Measurements from ENCODE around the gene FBXO42.
"Not testable (repeated sequence)": the region's sequence is repeated elsewhere in the genome, so short reads cannot be mapped to it uniquely, and the experiment has no call there.

FBXO42 gene

DNA sequence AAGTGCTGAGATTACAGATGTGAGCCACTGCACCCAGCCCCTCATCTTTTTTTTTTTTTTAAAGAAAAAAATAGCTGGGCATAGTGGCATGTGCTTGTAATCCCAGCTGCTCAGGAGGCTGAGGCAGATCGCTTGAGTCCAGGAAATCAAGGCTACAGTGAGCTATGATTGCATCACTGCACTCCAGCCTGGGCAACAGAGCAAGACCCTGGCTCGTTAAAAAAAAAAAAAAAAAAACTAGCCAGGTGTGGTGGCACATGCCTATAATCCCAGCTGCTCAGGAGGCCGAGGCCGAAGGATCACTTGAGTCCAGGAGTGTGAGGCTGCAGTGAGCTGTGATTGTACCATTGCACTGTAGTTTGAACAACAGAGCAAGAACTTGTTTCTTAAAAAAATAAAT lies 28.6 kb upstream of the FBXO42 start:
- Mint-ChIP-seq H3K9me3 (ENCODE audit: low read depth) (no peaks in the 10 kb centered on the region), H3K27ac (no peak overlapping the region), H3K4me1 (ENCODE audit: low read depth) (peaks cover 64% of the 10 kb centered on the region), H3K36me3 (peaks cover 2% of the 10 kb centered on the region), H3K27me3 (no peaks in the 10 kb centered on the region), H3K4me3 (no peak overlapping the region)

- no peaks in the 10 kb centered on the region for H3K27me3 Mint-ChIP-seq
- no peak overlapping the region for H3K27ac Mint-ChIP-seq
- no peak overlapping the region for H3K4me3 Mint-ChIP-seq
- H3K36me3 Mint-ChIP-seq = no peaks in the 10 kb centered on the region
- H3K4me1 Mint-ChIP-seq (ENCODE audit: low read depth) = peaks cover 64% of the 10 kb centered on the region
- no peaks in the 10 kb centered on the region for H3K9me3 Mint-ChIP-seq (ENCODE audit: low read depth)
These were observed 26.2 kb upstream of the FBXO42 start for GRCh38 chr1:16378443-16378842.

DNA sequence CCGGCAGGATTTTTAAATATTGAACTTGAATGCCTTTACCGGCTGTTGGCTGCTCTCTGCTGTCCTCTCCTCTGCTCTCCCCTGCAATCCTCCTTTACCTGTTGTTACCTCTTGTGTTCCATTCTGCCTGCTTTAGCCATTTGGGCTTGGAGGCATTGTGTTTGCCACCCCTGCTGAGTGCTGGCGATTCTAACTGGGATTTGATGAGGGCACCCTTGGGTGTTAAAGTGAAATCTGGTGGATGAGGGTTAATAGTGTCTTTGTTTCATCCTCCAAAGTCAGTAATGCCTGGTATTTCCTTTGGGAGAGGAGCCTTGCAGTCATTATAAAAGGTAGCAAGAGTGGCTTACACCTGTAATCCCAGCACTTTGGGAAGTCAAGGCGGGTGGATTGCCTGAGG lies 24.7 kb upstream of the FBXO42 start:
- H3K4me1 Mint-ChIP-seq (ENCODE audit: low read depth) = peaks cover 67% of the 10 kb centered on the region
- H3K27ac Mint-ChIP-seq = peak overlapping the region; percentile 64

DNA sequence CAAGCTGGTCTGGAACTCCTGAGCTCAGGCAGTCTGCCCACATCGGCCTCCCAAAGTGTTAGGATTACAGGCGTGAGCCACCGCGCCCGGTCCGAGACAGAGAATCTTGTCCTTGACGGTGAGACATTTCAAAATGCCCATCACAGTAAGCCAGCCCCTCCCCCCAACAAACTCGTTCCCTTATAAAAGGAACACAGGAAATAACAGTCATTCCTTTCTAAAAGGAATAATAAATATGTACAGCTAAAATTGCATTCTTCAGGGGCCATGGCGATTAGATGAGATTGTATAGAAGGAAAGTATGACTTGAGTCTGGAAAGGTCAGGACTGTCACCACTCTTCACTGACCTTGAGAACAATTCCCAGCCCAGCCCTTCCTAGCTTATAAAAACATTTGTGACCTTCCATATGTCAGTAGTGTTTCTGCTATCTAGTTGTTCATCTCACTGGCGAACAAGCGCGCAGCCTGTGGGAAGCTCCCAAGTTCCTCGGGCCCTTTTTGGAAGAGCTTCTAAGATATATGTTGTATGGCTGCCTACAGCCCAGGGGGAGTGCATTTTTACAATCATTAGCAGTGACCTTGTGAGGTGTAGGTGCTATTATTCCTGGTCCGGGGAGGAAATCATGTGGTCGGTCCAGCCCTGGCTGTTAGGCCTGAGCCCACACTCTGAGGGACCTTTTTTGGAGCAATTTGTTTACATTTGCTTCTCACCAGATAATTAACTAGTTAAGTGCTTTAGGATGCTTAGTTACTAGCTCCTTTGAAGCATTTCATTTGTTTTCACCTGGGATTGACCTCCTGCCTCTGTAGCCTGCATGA lies 23.5 kb upstream of the FBXO42 start:
- Mint-ChIP-seq H3K4me1 (ENCODE audit: low read depth) (peaks cover 73% of the 10 kb centered on the region), H3K27me3 (no peaks in the 10 kb centered on the region), H3K9me3 (ENCODE audit: low read depth) (no peaks in the 10 kb centered on the region), H3K4me3 (peak overlapping the region; percentile 25), H3K27ac (peak overlapping the region; percentile 46), H3K36me3 (no peaks in the 10 kb centered on the region)

More for the DNA sequence above, 24.7 kb upstream of the FBXO42 start:
- Mint-ChIP-seq H3K27me3 (no peaks in the 10 kb centered on the region), H3K9me3 (ENCODE audit: low read depth) (no peaks in the 10 kb centered on the region), H3K36me3 (no peaks in the 10 kb centered on the region), H3K4me3 (peak overlapping the region; percentile 49)

DNA sequence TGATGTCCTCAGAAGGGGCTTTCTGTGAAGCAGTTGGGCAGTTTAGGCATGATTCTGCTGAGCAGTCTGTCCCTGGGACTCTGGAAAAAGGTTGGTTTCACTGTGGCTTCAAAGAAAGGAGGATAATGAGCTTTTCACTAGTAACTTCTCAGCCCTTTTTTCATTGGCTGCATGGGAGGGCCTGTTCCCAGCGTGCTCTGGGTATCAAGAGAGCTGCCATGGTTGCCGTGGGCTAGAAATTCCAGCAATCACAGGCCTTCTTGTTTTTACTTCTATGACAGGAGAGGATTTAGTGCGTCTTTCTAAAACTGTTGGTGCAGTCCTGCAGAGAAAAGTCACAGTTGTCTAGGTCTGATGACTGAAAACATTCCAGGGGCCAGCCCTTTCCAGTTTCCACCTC lies 22.0 kb upstream of the FBXO42 start:
- H3K4me3 Mint-ChIP-seq = peak overlapping the region; percentile 49
- H3K27me3 Mint-ChIP-seq = no peaks in the 10 kb centered on the region
- peaks cover 76% of the 10 kb centered on the region for H3K4me1 Mint-ChIP-seq (ENCODE audit: low read depth)
- H3K9me3 Mint-ChIP-seq (ENCODE audit: low read depth) = no peaks in the 10 kb centered on the region
- peaks cover under 1% of the 10 kb centered on the region for H3K36me3 Mint-ChIP-seq
- peak overlapping the region; percentile 73 for H3K27ac Mint-ChIP-seq

DNA sequence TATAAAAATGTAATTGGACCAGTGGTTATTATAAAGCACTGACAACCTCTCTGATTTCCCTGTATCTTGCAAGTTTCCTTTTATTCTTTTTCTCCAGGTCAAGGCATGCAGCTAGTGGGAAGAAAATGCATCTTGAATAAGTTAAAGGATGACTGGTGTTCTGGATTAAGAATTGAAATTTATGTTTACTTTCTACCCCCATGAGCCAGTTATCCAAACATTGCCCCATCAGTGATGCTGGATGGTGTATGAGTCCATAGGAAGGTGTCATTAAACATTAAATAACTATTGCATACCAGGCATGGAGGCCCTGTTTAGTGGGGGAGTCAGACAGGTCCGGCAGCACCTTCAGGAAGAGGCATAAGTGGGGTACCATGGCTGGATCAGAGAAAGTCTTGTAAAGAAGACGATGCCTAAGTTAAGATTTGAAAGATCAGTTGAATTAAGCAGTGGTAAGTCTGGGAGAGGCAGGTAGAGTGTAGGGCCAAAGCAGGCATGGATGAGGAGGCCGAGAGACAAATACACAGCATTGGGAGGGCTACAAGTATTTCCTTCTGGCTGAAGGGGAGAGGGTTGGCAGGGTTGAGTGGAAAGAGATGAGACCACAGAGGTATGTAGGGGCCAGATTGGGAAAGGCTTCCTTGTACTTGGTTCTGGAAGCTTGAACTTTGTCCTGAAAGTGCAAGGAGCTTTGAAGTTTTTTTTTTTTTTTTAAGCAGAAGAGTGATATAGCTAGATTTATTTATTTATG lies 20.4 kb upstream of the FBXO42 start:
- H3K36me3 Mint-ChIP-seq = peaks cover 4% of the 10 kb centered on the region
- H3K4me1 Mint-ChIP-seq (ENCODE audit: low read depth) = peaks cover 78% of the 10 kb centered on the region
- no peaks in the 10 kb centered on the region for H3K27me3 Mint-ChIP-seq
- H3K27ac Mint-ChIP-seq = peak overlapping the region; percentile 8
- H3K4me3 Mint-ChIP-seq = peak overlapping the region; percentile 76
- H3K9me3 Mint-ChIP-seq (ENCODE audit: low read depth) = no peaks in the 10 kb centered on the region

- no peaks in the 10 kb centered on the region for H3K27me3 Mint-ChIP-seq
- H3K4me1 Mint-ChIP-seq (ENCODE audit: low read depth) = peaks cover 71% of the 10 kb centered on the region
- peaks cover 4% of the 10 kb centered on the region for H3K36me3 Mint-ChIP-seq
- H3K9me3 Mint-ChIP-seq (ENCODE audit: low read depth) = no peaks in the 10 kb centered on the region
- peak overlapping the region; percentile 76 for H3K4me3 Mint-ChIP-seq
- H3K27ac Mint-ChIP-seq = peak overlapping the region; percentile 84
These were observed 19.4 kb upstream of the FBXO42 start for GRCh38 chr1:16371725-16372124.

DNA sequence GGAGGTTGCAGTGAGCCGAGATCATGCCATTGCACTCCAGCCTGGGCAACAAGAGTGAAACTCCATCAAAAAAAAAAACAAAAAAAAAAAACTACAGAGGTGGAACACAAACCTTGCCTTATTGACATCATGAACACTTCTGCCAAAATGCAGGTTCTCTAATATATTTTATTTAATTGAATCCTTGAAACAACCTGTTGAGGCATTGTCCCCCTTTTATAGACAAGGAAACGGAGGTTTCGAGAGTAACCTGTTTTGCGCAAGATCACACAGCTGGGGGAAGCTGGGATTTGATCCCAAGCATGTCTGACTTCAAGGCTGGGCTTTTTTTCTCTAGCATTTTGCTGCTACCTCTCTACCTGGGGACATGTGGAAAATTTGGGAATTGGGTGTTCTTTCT lies 17.5 kb upstream of the FBXO42 start:
- Mint-ChIP-seq H3K4me3 (peak overlapping the region; percentile 96), H3K27me3 (no peaks in the 10 kb centered on the region), H3K27ac (no peak overlapping the region), H3K4me1 (ENCODE audit: low read depth) (peaks cover 56% of the 10 kb centered on the region), H3K36me3 (peaks cover 4% of the 10 kb centered on the region), H3K9me3 (ENCODE audit: low read depth) (no peaks in the 10 kb centered on the region)

GRCh38 chr1:16367968-16368890 lies 15.9 kb upstream of the FBXO42 start:
- H3K9me3 Mint-ChIP-seq (ENCODE audit: low read depth) = no peaks in the 10 kb centered on the region

DNA sequence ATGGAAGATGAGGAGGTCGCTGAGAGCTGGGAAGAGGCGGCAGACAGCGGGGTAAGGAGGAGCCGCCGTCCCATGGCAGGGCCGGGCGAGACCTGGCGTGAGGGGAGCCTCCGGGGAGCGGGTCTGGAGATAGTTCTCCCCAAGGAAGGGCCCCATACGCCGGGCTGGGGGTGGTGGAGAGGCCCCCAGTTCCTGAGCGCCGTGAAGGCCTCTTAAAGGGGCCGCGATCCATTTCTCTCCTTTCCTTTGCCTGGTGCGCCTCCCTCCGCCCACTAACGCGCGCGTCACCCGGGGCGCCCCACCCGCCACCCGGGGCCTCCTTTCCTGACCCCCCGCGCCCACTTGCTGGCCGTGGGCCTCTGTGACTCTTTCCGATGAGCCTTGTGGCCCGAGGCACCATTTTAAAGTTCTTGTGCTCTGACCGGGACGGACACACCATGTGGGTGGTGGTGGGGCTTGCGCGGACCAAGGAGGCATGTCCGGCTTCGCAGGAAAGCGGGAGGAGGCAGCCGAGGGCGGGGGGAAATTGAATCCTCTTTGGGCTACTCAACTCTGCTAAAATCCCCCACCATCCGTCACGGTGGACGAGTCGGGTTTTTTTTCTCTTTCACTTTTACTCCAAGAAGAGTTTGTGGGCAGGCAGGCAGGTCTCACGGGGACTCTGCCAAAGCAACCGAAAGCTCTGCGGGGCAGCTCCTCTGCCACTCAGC lies 15.1 kb upstream of the FBXO42 start:
- peaks cover 43% of the 10 kb centered on the region for H3K4me1 Mint-ChIP-seq (ENCODE audit: low read depth)

More at GRCh38 chr1:16367968-16368890, 15.9 kb upstream of the FBXO42 start:
- Mint-ChIP-seq H3K27me3 (no peaks in the 10 kb centered on the region), H3K4me3 (peak overlapping the region; percentile 96), H3K27ac (peak overlapping the region; percentile 98), H3K36me3 (peaks cover 4% of the 10 kb centered on the region), H3K4me1 (ENCODE audit: low read depth) (peaks cover 47% of the 10 kb centered on the region)

DNA sequence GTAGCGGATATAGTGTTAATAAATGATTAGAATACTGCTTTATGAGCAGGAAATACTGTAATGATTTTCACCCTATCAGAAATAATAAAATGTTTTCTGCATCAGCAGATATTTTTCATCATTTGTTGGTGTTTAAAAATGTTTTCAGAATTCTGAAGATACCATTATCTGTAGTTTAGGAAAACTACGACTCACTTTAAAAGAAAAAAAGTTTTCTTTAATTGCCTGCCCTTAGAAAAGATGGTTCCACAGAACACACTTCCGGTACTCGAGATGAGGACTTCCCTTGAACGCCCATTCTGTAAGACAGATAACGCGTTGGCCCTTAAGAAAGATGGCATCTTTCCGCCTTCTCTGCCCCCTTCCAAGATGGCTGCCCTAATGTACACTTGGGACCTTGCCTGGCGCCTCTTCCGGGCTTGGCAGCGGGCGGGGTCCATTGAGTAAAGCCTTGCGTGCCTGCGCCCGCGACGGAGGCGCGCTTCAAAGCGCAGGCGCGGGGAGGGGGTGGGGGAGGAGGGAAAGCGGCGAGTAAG lies 14.5 kb upstream of the FBXO42 start, which contains the start of gene SZRD1:
SZRD1 (plus strand) TSS at position 521 of the 536 bp plus-strand sequence. CDS start 16 bp downstream, outside the sequence.
- H3K27me3 Mint-ChIP-seq = no peaks in the 10 kb centered on the region
- peak within 1 kb of the TSS; percentile 96 for H3K4me3 Mint-ChIP-seq
- peak within 1 kb of the TSS; percentile 98 for H3K27ac Mint-ChIP-seq
- H3K36me3 Mint-ChIP-seq = peaks cover 4% of the 10 kb centered on the region
- H3K9me3 Mint-ChIP-seq (ENCODE audit: low read depth) = no peaks in the 10 kb centered on the region
- H3K4me1 Mint-ChIP-seq (ENCODE audit: low read depth) = peaks cover 37% of the 10 kb centered on the region

More for the DNA sequence above, 15.1 kb upstream of the FBXO42 start:
- Mint-ChIP-seq H3K4me3 (peak overlapping the region; percentile 96), H3K36me3 (peaks cover 4% of the 10 kb centered on the region), H3K9me3 (ENCODE audit: low read depth) (no peaks in the 10 kb centered on the region), H3K27me3 (no peaks in the 10 kb centered on the region), H3K27ac (peak overlapping the region; percentile 98)

DNA sequence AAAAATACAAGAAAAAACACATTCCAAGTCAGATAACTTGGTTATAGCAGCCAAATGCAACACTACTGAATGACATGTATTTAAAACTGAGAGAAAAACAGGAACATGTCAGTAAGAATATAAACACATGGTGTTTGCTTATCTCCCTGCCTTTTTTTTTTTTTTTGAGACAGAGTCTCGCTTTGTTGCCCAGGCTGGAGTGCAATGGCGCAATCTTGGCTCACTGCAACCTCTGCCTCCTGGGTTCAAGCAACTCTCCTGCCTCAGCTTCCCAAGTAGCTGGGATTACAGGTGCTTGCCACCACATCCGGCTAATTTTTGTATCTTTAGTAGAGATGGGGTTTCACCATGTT lies 12.8 kb upstream of the FBXO42 start:
- H3K36me3 Mint-ChIP-seq; H3K9me3 Mint-ChIP-seq (ENCODE audit: low read depth); H3K27ac Mint-ChIP-seq; H3K4me3 Mint-ChIP-seq; H3K27me3 Mint-ChIP-seq: not testable (repeated sequence)
- peaks cover 27% of the 10 kb centered on the region for H3K4me1 Mint-ChIP-seq (ENCODE audit: low read depth)

DNA sequence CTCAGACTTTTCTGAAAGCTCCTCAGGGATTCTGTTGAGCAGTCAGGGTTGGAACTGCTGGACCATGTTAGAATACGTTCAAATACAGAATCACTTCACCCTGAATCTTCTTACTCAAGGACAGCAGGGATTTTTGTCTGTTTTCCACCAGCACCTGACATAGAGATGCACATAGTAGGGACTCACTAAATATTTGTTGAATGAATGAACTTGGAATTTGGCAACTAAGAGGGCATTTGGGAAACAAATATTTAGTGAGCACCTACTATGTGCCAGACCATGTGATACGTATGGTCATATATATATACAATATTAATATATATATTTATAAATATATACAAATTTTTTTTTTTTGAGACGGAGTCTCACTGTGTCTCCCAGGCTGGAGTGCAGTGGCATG lies 4.6 kb upstream of the FBXO42 start:
- H3K27me3 Mint-ChIP-seq = no peaks in the 10 kb centered on the region

GRCh38 chr1:16354619-16355018 lies 2.3 kb upstream of the FBXO42 start:
- H3K27me3 Mint-ChIP-seq = no peaks in the 10 kb centered on the region
- no peaks in the 10 kb centered on the region for H3K9me3 Mint-ChIP-seq (ENCODE audit: low read depth)
- no peaks in the 10 kb centered on the region for H3K36me3 Mint-ChIP-seq
- peaks cover 19% of the 10 kb centered on the region for H3K4me1 Mint-ChIP-seq (ENCODE audit: low read depth)
- H3K4me3 Mint-ChIP-seq = no peak overlapping the region
- no peak overlapping the region for H3K27ac Mint-ChIP-seq

More for the DNA sequence above, 4.6 kb upstream of the FBXO42 start:
- no peaks in the 10 kb centered on the region for H3K9me3 Mint-ChIP-seq (ENCODE audit: low read depth)
- no peaks in the 10 kb centered on the region for H3K36me3 Mint-ChIP-seq
- H3K4me3 Mint-ChIP-seq = no peak overlapping the region
- H3K4me1 Mint-ChIP-seq (ENCODE audit: low read depth) = peaks cover 3% of the 10 kb centered on the region
- H3K27ac Mint-ChIP-seq = no peak overlapping the region

Data from activated naive CD8-positive, alpha-beta T cell (primary cell).